ENCODE measurements around the gene CROCC2.

The CROCC2 gene

GRCh38 chr2:240999873-241000541 is 93.9 kb downstream of the CROCC2 start:
- WGBS (ENCODE audit: insufficient coverage, insufficient read length): no CpG with 5 or more reads among the region's 19 CpGs
- H3K4me3 ChIP-seq (ENCODE audit: low read length): no peak overlapping the region
- DNase-seq (ENCODE audit: low read depth, low spot score): no peak

GRCh38 chr2:241000831-241001321 is 94.7 kb downstream of the CROCC2 start:
- no peaks in the 10 kb centered on the region; the same call in 1 of the 2 replicates for H3K36me3 ChIP-seq (ENCODE audit: control insufficient read depth, insufficient read depth, low read length)

More at GRCh38 chr2:240999873-241000541, 93.9 kb downstream of the CROCC2 start:
- Histone ChIP-seq H3K27ac (ENCODE audit: low read length) (no peak overlapping the region), H3K4me1 (ENCODE audit: control insufficient read depth, insufficient read depth, low read length) (0 out of 2 replicates have a peak, but pooled peaks cover 4% of the 10 kb centered on the region), H3K36me3 (ENCODE audit: control insufficient read depth, insufficient read depth, low read length) (no peaks in the 10 kb centered on the region; the same call in 1 of the 2 replicates), H3K9me3 (ENCODE audit: control insufficient read depth, insufficient read depth, low read length) (no peaks in the 10 kb centered on the region), H3K27me3 (ENCODE audit: control insufficient read depth, insufficient read depth, low read length) (peaks cover 6% of the 10 kb centered on the region; the same call in 1 of the 2 replicates)

GRCh38 chr2:241001413-241002274 is 95.5 kb downstream of the CROCC2 start:
- WGBS (ENCODE audit: insufficient coverage, insufficient read length): no CpG with 5 or more reads among the region's 21 CpGs

More at GRCh38 chr2:241000831-241001321, 94.7 kb downstream of the CROCC2 start:
- Histone ChIP-seq H3K27me3 (ENCODE audit: control insufficient read depth, insufficient read depth, low read length) (peaks cover 6% of the 10 kb centered on the region; the same call in 1 of the 2 replicates), H3K27ac (ENCODE audit: low read length) (no peak overlapping the region), H3K9me3 (ENCODE audit: control insufficient read depth, insufficient read depth, low read length) (no peaks in the 10 kb centered on the region), H3K4me1 (ENCODE audit: control insufficient read depth, insufficient read depth, low read length) (0 out of 2 replicates have a peak, but pooled peaks cover 4% of the 10 kb centered on the region), H3K4me3 (ENCODE audit: low read length) (no peak overlapping the region)
- no CpG with 5 or more reads among the region's 9 CpGs for WGBS (ENCODE audit: insufficient coverage, insufficient read length)
- DNase-seq (ENCODE audit: low read depth, low spot score): no peak

GRCh38 chr2:241002275-241003046 is 96.3 kb downstream of the CROCC2 start:
- no CpG with 5 or more reads among the region's 11 CpGs for WGBS (ENCODE audit: insufficient coverage, insufficient read length)
- no peaks in the 10 kb centered on the region for H3K9me3 ChIP-seq (ENCODE audit: control insufficient read depth, insufficient read depth, low read length)
- H3K36me3 ChIP-seq (ENCODE audit: control insufficient read depth, insufficient read depth, low read length): no peaks in the 10 kb centered on the region
- peaks cover 6% of the 10 kb centered on the region; the same call in 1 of the 2 replicates for H3K27me3 ChIP-seq (ENCODE audit: control insufficient read depth, insufficient read depth, low read length)
- no peak overlapping the region for H3K4me3 ChIP-seq (ENCODE audit: low read length)
- H3K27ac ChIP-seq (ENCODE audit: low read length): no peak overlapping the region
- H3K4me1 ChIP-seq (ENCODE audit: control insufficient read depth, insufficient read depth, low read length): 0 out of 2 replicates have a peak, but pooled peaks cover 4% of the 10 kb centered on the region
- DNase-seq (ENCODE audit: low read depth, low spot score): no peak

More at GRCh38 chr2:241001413-241002274, 95.5 kb downstream of the CROCC2 start:
- Histone ChIP-seq H3K9me3 (ENCODE audit: control insufficient read depth, insufficient read depth, low read length) (no peaks in the 10 kb centered on the region), H3K27ac (ENCODE audit: low read length) (no peak overlapping the region), H3K4me1 (ENCODE audit: control insufficient read depth, insufficient read depth, low read length) (0 out of 2 replicates have a peak, but pooled peaks cover 4% of the 10 kb centered on the region), H3K36me3 (ENCODE audit: control insufficient read depth, insufficient read depth, low read length) (no peaks in the 10 kb centered on the region; the same call in 1 of the 2 replicates), H3K4me3 (ENCODE audit: low read length) (no peak overlapping the region), H3K27me3 (ENCODE audit: control insufficient read depth, insufficient read depth, low read length) (peaks cover 6% of the 10 kb centered on the region; the same call in 1 of the 2 replicates)
- DNase-seq (ENCODE audit: low read depth, low spot score): no peak

- WGBS (ENCODE audit: insufficient coverage, insufficient read length): no CpG with 5 or more reads among the region's 7 CpGs
- no peaks in the 10 kb centered on the region for H3K36me3 ChIP-seq (ENCODE audit: control insufficient read depth, insufficient read depth, low read length)
- peaks cover 3% of the 10 kb centered on the region for H3K4me1 ChIP-seq (ENCODE audit: control insufficient read depth, insufficient read depth, low read length)
- H3K4me3 ChIP-seq (ENCODE audit: low read length): no peak overlapping the region
- peaks cover 6% of the 10 kb centered on the region; the same call in 1 of the 2 replicates for H3K27me3 ChIP-seq (ENCODE audit: control insufficient read depth, insufficient read depth, low read length)
- H3K27ac ChIP-seq (ENCODE audit: low read length): no peak overlapping the region
- DNase-seq (ENCODE audit: low read depth, low spot score): no peak
- no peaks in the 10 kb centered on the region for H3K9me3 ChIP-seq (ENCODE audit: control insufficient read depth, insufficient read depth, low read length)
Measured at GRCh38 chr2:241003047-241003360, 96.9 kb downstream of the CROCC2 start.

- Histone ChIP-seq H3K36me3 (ENCODE audit: control insufficient read depth, insufficient read depth, low read length) (no peaks in the 10 kb centered on the region), H3K9me3 (ENCODE audit: control insufficient read depth, insufficient read depth, low read length) (no peaks in the 10 kb centered on the region), H3K4me1 (ENCODE audit: control insufficient read depth, insufficient read depth, low read length) (peaks cover 3% of the 10 kb centered on the region), H3K27ac (ENCODE audit: low read length) (no peak overlapping the region), H3K27me3 (ENCODE audit: control insufficient read depth, insufficient read depth, low read length) (peaks cover 6% of the 10 kb centered on the region; the same call in 1 of the 2 replicates), H3K4me3 (ENCODE audit: low read length) (no peak overlapping the region)
- no CpG with 5 or more reads among the region's 2 CpGs for WGBS (ENCODE audit: insufficient coverage, insufficient read length)
- DNase-seq (ENCODE audit: low read depth, low spot score): no peak
Measured at GRCh38 chr2:241003369-241003768, 97.2 kb downstream of the CROCC2 start.

- no peak overlapping the region for H3K4me3 ChIP-seq (ENCODE audit: low read length)
- no peaks in the 10 kb centered on the region for H3K9me3 ChIP-seq (ENCODE audit: control insufficient read depth, insufficient read depth, low read length)
Measured at GRCh38 chr2:241003830-241004564, 97.9 kb downstream of the CROCC2 start.

GRCh38 chr2:241005569-241005968 is 99.4 kb downstream of the CROCC2 start:
- Histone ChIP-seq H3K4me1 (ENCODE audit: control insufficient read depth, insufficient read depth, low read length) (peaks cover 13% of the 10 kb centered on the region), H3K36me3 (ENCODE audit: control insufficient read depth, insufficient read depth, low read length) (no peaks in the 10 kb centered on the region), H3K9me3 (ENCODE audit: control insufficient read depth, insufficient read depth, low read length) (no peaks in the 10 kb centered on the region), H3K27me3 (ENCODE audit: control insufficient read depth, insufficient read depth, low read length) (no peaks in the 10 kb centered on the region), H3K27ac (ENCODE audit: low read length) (no peak overlapping the region), H3K4me3 (ENCODE audit: low read length) (no peak overlapping the region)
- no peak for DNase-seq (ENCODE audit: low read depth, low spot score)
- no CpG with 5 or more reads among the region's 2 CpGs for WGBS (ENCODE audit: insufficient coverage, insufficient read length)

More at GRCh38 chr2:241003830-241004564, 97.9 kb downstream of the CROCC2 start:
- Histone ChIP-seq H3K36me3 (ENCODE audit: control insufficient read depth, insufficient read depth, low read length) (no peaks in the 10 kb centered on the region), H3K4me1 (ENCODE audit: control insufficient read depth, insufficient read depth, low read length) (peaks cover 3% of the 10 kb centered on the region), H3K27me3 (ENCODE audit: control insufficient read depth, insufficient read depth, low read length) (peaks cover 6% of the 10 kb centered on the region; the same call in 1 of the 2 replicates), H3K27ac (ENCODE audit: low read length) (no peak overlapping the region)
- no CpG with 5 or more reads among the region's 1 CpG for WGBS (ENCODE audit: insufficient coverage, insufficient read length)
- no peak for DNase-seq (ENCODE audit: low read depth, low spot score)

GRCh38 chr2:241006412-241006811 is 100.3 kb downstream of the CROCC2 start:
- Histone ChIP-seq H3K27me3 (ENCODE audit: control insufficient read depth, insufficient read depth, low read length) (no peaks in the 10 kb centered on the region), H3K27ac (ENCODE audit: low read length) (no peak overlapping the region), H3K4me1 (ENCODE audit: control insufficient read depth, insufficient read depth, low read length) (peaks cover 17% of the 10 kb centered on the region), H3K9me3 (ENCODE audit: control insufficient read depth, insufficient read depth, low read length) (no peaks in the 10 kb centered on the region), H3K36me3 (ENCODE audit: control insufficient read depth, insufficient read depth, low read length) (no peaks in the 10 kb centered on the region), H3K4me3 (ENCODE audit: low read length) (no peak overlapping the region)
- DNase-seq (ENCODE audit: low read depth, low spot score): no peak
- WGBS (ENCODE audit: insufficient coverage, insufficient read length): 100% methylated on average over 2 of the region's 3 CpGs
